ENCODE data around the gene RIT2.
"Not testable (repeated sequence)": the region's sequence is repeated elsewhere in the genome, so short reads cannot be mapped to it uniquely, and the experiment has no call there.

RIT2 gene

GRCh38 chr18:42756214-42756613 is 359.3 kb downstream of the RIT2 start:
- Mint-ChIP-seq H3K4me1 (no peaks in the 10 kb centered on the region), H3K27ac (ENCODE audit: low read depth) (no peak overlapping the region), H3K9me3 (peaks cover 16% of the 10 kb centered on the region), H3K27me3 (no peaks in the 10 kb centered on the region), H3K36me3 (ENCODE audit: insufficient read depth) (no peaks in the 10 kb centered on the region), H3K4me3 (no peak overlapping the region)
- DNase-seq (ENCODE audit: low spot score in 2 of 2) = no peak
- no peak for ATAC-seq (replicated peaks; ENCODE audit: extremely low read depth, poor library complexity, severe bottlenecking)

- no peaks in the 10 kb centered on the region for H3K27me3 Mint-ChIP-seq
- H3K4me3 Mint-ChIP-seq = no peak overlapping the region
- no peak overlapping the region for H3K27ac Mint-ChIP-seq (ENCODE audit: low read depth)
- no peak for DNase-seq (ENCODE audit: low spot score in 2 of 2)
- no peak for ATAC-seq (replicated peaks; ENCODE audit: extremely low read depth, poor library complexity, severe bottlenecking)
- H3K36me3 Mint-ChIP-seq (ENCODE audit: insufficient read depth) = no peaks in the 10 kb centered on the region
- peaks cover 21% of the 10 kb centered on the region for H3K9me3 Mint-ChIP-seq
- no peaks in the 10 kb centered on the region for H3K4me1 Mint-ChIP-seq
Observed at GRCh38 chr18:42752916-42753315, 362.6 kb downstream of the RIT2 start.

GRCh38 chr18:42746794-42747193 is 368.7 kb downstream of the RIT2 start:
- no peak overlapping the region for H3K27ac Mint-ChIP-seq (ENCODE audit: low read depth)
- H3K27me3 Mint-ChIP-seq = no peaks in the 10 kb centered on the region
- no peaks in the 10 kb centered on the region for H3K36me3 Mint-ChIP-seq (ENCODE audit: insufficient read depth)
- no peak for DNase-seq (ENCODE audit: low spot score in 2 of 2)
- peaks cover 10% of the 10 kb centered on the region for H3K9me3 Mint-ChIP-seq
- H3K4me3 Mint-ChIP-seq = no peak overlapping the region
- ATAC-seq (replicated peaks; ENCODE audit: extremely low read depth, poor library complexity, severe bottlenecking) = no peak
- no peaks in the 10 kb centered on the region for H3K4me1 Mint-ChIP-seq

GRCh38 chr18:42745931-42746330 is 369.6 kb downstream of the RIT2 start:
- no peak overlapping the region for H3K27ac Mint-ChIP-seq (ENCODE audit: low read depth)
- no peak for DNase-seq (ENCODE audit: low spot score in 2 of 2)
- no peak overlapping the region for H3K4me3 Mint-ChIP-seq
- H3K36me3 Mint-ChIP-seq (ENCODE audit: insufficient read depth) = no peaks in the 10 kb centered on the region
- no peak for ATAC-seq (replicated peaks; ENCODE audit: extremely low read depth, poor library complexity, severe bottlenecking)
- H3K27me3 Mint-ChIP-seq = no peaks in the 10 kb centered on the region
- H3K4me1 Mint-ChIP-seq = no peaks in the 10 kb centered on the region
- peaks cover 10% of the 10 kb centered on the region for H3K9me3 Mint-ChIP-seq

GRCh38 chr18:42745171-42745570 is 370.3 kb downstream of the RIT2 start:
- no peaks in the 10 kb centered on the region for H3K4me1 Mint-ChIP-seq
- DNase-seq (ENCODE audit: low spot score in 2 of 2) = no peak
- H3K27ac Mint-ChIP-seq (ENCODE audit: low read depth) = no peak overlapping the region
- H3K27me3 Mint-ChIP-seq = no peaks in the 10 kb centered on the region
- H3K36me3 Mint-ChIP-seq (ENCODE audit: insufficient read depth) = no peaks in the 10 kb centered on the region
- H3K9me3 Mint-ChIP-seq = peaks cover 10% of the 10 kb centered on the region
- no peak overlapping the region for H3K4me3 Mint-ChIP-seq
- ATAC-seq (replicated peaks; ENCODE audit: extremely low read depth, poor library complexity, severe bottlenecking) = no peak

- no peak overlapping the region for H3K27ac Mint-ChIP-seq (ENCODE audit: low read depth)
- H3K4me1 Mint-ChIP-seq = no peaks in the 10 kb centered on the region
- ATAC-seq (replicated peaks; ENCODE audit: extremely low read depth, poor library complexity, severe bottlenecking) = no peak
- no peak for DNase-seq (ENCODE audit: low spot score in 2 of 2)
- peaks cover 8% of the 10 kb centered on the region for H3K9me3 Mint-ChIP-seq
- H3K27me3 Mint-ChIP-seq = no peaks in the 10 kb centered on the region
- H3K36me3 Mint-ChIP-seq (ENCODE audit: insufficient read depth) = no peaks in the 10 kb centered on the region
- no peak overlapping the region for H3K4me3 Mint-ChIP-seq
Observed at GRCh38 chr18:42743373-42744138, 371.9 kb downstream of the RIT2 start.

- ATAC-seq (replicated peaks; ENCODE audit: extremely low read depth, poor library complexity, severe bottlenecking) (no peak), DNase-seq (ENCODE audit: low spot score in 2 of 2) (no peak)
- H3K27me3 Mint-ChIP-seq = no peaks in the 10 kb centered on the region
- H3K4me1 Mint-ChIP-seq = no peaks in the 10 kb centered on the region
- no peak overlapping the region for H3K27ac Mint-ChIP-seq (ENCODE audit: low read depth)
- H3K9me3 Mint-ChIP-seq = peaks cover 8% of the 10 kb centered on the region
- H3K36me3 Mint-ChIP-seq (ENCODE audit: insufficient read depth) = no peaks in the 10 kb centered on the region
- H3K4me3 Mint-ChIP-seq = no peak overlapping the region
Observed at GRCh38 chr18:42742969-42743368, 372.5 kb downstream of the RIT2 start.

- H3K27ac Mint-ChIP-seq (ENCODE audit: low read depth) = no peak overlapping the region
- no peaks in the 10 kb centered on the region for H3K27me3 Mint-ChIP-seq
- no peak overlapping the region for H3K4me3 Mint-ChIP-seq
- H3K9me3 Mint-ChIP-seq = peaks cover 11% of the 10 kb centered on the region
- H3K4me1 Mint-ChIP-seq = no peaks in the 10 kb centered on the region
- H3K36me3 Mint-ChIP-seq (ENCODE audit: insufficient read depth) = no peaks in the 10 kb centered on the region
- DNase-seq (ENCODE audit: low spot score in 2 of 2) (no peak), ATAC-seq (replicated peaks; ENCODE audit: extremely low read depth, poor library complexity, severe bottlenecking) (no peak)
Observed at GRCh38 chr18:42742474-42742873, 373.0 kb downstream of the RIT2 start.

- not testable (repeated sequence) for ATAC-seq (replicated peaks; ENCODE audit: extremely low read depth, poor library complexity, severe bottlenecking); H3K27me3 Mint-ChIP-seq; H3K4me3 Mint-ChIP-seq; H3K27ac Mint-ChIP-seq (ENCODE audit: low read depth); H3K36me3 Mint-ChIP-seq (ENCODE audit: insufficient read depth); DNase-seq (ENCODE audit: low spot score in 2 of 2); H3K4me1 Mint-ChIP-seq
- peaks cover 12% of the 10 kb centered on the region for H3K9me3 Mint-ChIP-seq
Observed at GRCh38 chr18:42741805-42742347, 373.6 kb downstream of the RIT2 start.

GRCh38 chr18:42741299-42741698 is 374.2 kb downstream of the RIT2 start:
- H3K4me1 Mint-ChIP-seq; H3K36me3 Mint-ChIP-seq (ENCODE audit: insufficient read depth); DNase-seq (ENCODE audit: low spot score in 2 of 2); H3K27ac Mint-ChIP-seq (ENCODE audit: low read depth); H3K27me3 Mint-ChIP-seq; ATAC-seq (replicated peaks; ENCODE audit: extremely low read depth, poor library complexity, severe bottlenecking); H3K4me3 Mint-ChIP-seq: not testable (repeated sequence)
- H3K9me3 Mint-ChIP-seq = peaks cover 12% of the 10 kb centered on the region

- H3K36me3 Mint-ChIP-seq (ENCODE audit: insufficient read depth) = no peaks in the 10 kb centered on the region
- no peaks in the 10 kb centered on the region for H3K4me1 Mint-ChIP-seq
- ATAC-seq (replicated peaks; ENCODE audit: extremely low read depth, poor library complexity, severe bottlenecking) (no peak), DNase-seq (ENCODE audit: low spot score in 2 of 2) (no peak)
- peaks cover 12% of the 10 kb centered on the region for H3K9me3 Mint-ChIP-seq
- H3K4me3 Mint-ChIP-seq = no peak overlapping the region
- H3K27ac Mint-ChIP-seq (ENCODE audit: low read depth) = no peak overlapping the region
- no peaks in the 10 kb centered on the region for H3K27me3 Mint-ChIP-seq
Observed at GRCh38 chr18:42736074-42736473, 379.4 kb downstream of the RIT2 start.

GRCh38 chr18:42734520-42734919 is 381.0 kb downstream of the RIT2 start:
- no peak for ATAC-seq (replicated peaks; ENCODE audit: extremely low read depth, poor library complexity, severe bottlenecking)

GRCh38 chr18:42730272-42730671 is 385.2 kb downstream of the RIT2 start:
- H3K27ac Mint-ChIP-seq (ENCODE audit: low read depth) = no peak overlapping the region
- no peaks in the 10 kb centered on the region for H3K4me1 Mint-ChIP-seq

More at GRCh38 chr18:42734520-42734919, 381.0 kb downstream of the RIT2 start:
- no peak for DNase-seq (ENCODE audit: low spot score in 2 of 2)
- H3K36me3 Mint-ChIP-seq (ENCODE audit: insufficient read depth) = no peaks in the 10 kb centered on the region
- H3K27me3 Mint-ChIP-seq = no peaks in the 10 kb centered on the region
- H3K4me3 Mint-ChIP-seq = no peak overlapping the region
- no peak overlapping the region for H3K27ac Mint-ChIP-seq (ENCODE audit: low read depth)
- no peaks in the 10 kb centered on the region for H3K4me1 Mint-ChIP-seq
- peaks cover 20% of the 10 kb centered on the region for H3K9me3 Mint-ChIP-seq

More at GRCh38 chr18:42730272-42730671, 385.2 kb downstream of the RIT2 start:
- DNase-seq (ENCODE audit: low spot score in 2 of 2) (no peak), ATAC-seq (replicated peaks; ENCODE audit: extremely low read depth, poor library complexity, severe bottlenecking) (no peak)
- no peaks in the 10 kb centered on the region for H3K27me3 Mint-ChIP-seq
- no peak overlapping the region for H3K4me3 Mint-ChIP-seq
- peaks cover 8% of the 10 kb centered on the region for H3K9me3 Mint-ChIP-seq
- no peaks in the 10 kb centered on the region for H3K36me3 Mint-ChIP-seq (ENCODE audit: insufficient read depth)
